ENCODE measurements around the gene UBR2.

DNA sequence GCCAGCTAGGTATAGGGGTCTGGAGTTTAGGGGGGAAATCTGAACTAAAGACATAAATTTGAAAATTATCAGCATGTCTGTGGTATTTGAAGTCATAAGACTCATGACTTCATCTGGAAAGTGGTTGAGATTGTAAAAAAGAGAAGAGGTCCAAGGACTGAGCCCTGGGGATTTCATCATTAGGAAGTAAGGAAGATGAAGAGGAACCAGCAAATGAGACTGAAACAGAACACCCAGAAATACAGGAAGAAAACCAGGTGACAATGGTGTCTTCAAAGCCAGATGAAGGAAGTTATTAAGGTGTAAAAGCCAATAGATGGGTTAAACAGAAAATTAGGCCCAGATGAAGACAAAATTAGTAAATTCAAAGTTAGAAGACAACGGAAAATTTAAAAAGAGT lies 49.1 kb upstream of the UBR2 start:
- TF ChIP-seq POLR2A (IDR thresholded peaks at IDR 0.05) = no peak
- TF ChIP-seq, protein P1, sequence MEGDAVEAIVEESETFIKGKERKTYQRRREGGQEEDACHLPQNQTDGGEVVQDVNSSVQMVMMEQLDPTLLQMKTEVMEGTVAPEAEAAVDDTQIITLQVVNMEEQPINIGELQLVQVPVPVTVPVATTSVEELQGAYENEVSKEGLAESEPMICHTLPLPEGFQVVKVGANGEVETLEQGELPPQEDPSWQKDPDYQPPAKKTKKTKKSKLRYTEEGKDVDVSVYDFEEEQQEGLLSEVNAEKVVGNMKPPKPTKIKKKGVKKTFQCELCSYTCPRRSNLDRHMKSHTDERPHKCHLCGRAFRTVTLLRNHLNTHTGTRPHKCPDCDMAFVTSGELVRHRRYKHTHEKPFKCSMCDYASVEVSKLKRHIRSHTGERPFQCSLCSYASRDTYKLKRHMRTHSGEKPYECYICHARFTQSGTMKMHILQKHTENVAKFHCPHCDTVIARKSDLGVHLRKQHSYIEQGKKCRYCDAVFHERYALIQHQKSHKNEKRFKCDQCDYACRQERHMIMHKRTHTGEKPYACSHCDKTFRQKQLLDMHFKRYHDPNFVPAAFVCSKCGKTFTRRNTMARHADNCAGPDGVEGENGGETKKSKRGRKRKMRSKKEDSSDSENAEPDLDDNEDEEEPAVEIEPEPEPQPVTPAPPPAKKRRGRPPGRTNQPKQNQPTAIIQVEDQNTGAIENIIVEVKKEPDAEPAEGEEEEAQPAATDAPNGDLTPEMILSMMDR (IDR thresholded peaks at IDR 0.05) = no peak

Data from thyroid gland (tissue), 4 donors.